Measurements from ENCODE around the gene PIK3CA. TPM values are rescaled to one million over a fixed set of nuclear protein-coding genes. Genes with fewer than 3 reads are reported as not detected.

Gene PIK3CA
- total and polyA plus RNA-seq, 2 donors from 2014 or later, result 6.1 to 24.8 TPM

DNA sequence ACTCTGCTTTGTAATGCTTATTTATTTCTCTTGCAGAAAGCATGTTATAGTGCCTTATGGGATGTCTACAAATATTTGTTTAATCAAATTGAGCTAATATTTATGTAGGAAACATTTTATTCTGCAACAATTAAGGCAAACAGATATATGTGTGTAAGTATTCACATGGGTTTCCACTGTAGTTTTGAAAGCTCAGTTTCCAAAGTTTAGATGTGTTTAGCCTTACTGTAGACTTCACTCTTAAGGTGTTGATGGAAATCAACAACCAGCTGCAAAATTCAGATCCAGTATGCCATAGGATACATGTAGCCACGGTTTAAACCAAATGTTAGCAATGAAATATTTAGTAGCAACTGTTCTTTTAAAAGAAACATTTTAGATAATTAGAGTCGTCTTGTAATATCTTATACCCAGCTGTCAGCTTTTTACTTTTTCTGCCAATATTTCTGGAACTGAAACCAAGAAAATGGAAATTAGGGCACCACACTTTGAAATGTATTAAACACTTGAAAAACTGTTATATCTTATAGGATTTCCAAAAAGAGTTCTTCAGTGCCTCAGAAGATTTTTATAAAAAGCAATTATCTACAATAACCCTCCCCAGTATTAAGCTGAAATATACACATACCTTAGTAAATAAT lies 18.5 kb downstream of the PIK3CA start:
- no peak for FAIRE-seq

GRCh38 chr3:179168918-179169317 lies 20.8 kb downstream of the PIK3CA start:
- FAIRE-seq, result no peak
- Histone ChIP-seq H3K9me3 (ENCODE audit: control insufficient read depth in 2 of 3, insufficient read depth in 1 of 3, low read length in 3 of 3) (peaks cover 0 to 4% (median 0%) of the 10 kb centered on the region in 3 donors), H3K4me1 (ENCODE audit: control insufficient read depth in 2 of 3, insufficient read depth in 2 of 3, low read depth in 1 of 3, low read length in 3 of 3) (no peaks in the 10 kb centered on the region), H3K27ac (ENCODE audit: low read depth in 2 of 2, low read length in 2 of 2) (no peak overlapping the region), H3K4me3 (ENCODE audit: low read length in 3 of 3) (no peak overlapping the region), H3K27me3 (ENCODE audit: control insufficient read depth, insufficient read depth, low read length) (no peaks in the 10 kb centered on the region), H3K36me3 (ENCODE audit: control insufficient read depth in 2 of 3, insufficient read depth in 3 of 3, low read length in 3 of 3) (no peaks in the 10 kb centered on the region), H3K9ac (ENCODE audit: low read length in 3 of 3) (no peak overlapping the region)
- TF ChIP-seq CTCF (IDR thresholded peaks at IDR 0.05; ENCODE audit: borderline replicate concordance, extremely low read depth, insufficient read depth), result no peak
- DNase-seq, result no peak
- intact Hi-C loops (cut with DNase I), result no loop called here

More for the DNA sequence above, 18.5 kb downstream of the PIK3CA start:
- Histone ChIP-seq H3K9ac (ENCODE audit: low read length in 3 of 3) (no peak overlapping the region), H3K36me3 (ENCODE audit: control insufficient read depth in 2 of 3, insufficient read depth in 3 of 3, low read length in 3 of 3) (no peaks in the 10 kb centered on the region), H3K4me3 (ENCODE audit: low read length in 3 of 3) (no peak overlapping the region), H3K9me3 (ENCODE audit: control insufficient read depth in 2 of 3, insufficient read depth in 1 of 3, low read length in 3 of 3) (peaks cover 0 to 4% (median 0%) of the 10 kb centered on the region in 3 donors), H3K4me1 (ENCODE audit: control insufficient read depth in 2 of 3, insufficient read depth in 2 of 3, low read depth in 1 of 3, low read length in 3 of 3) (no peaks in the 10 kb centered on the region), H3K27me3 (ENCODE audit: control insufficient read depth, insufficient read depth, low read length) (no peaks in the 10 kb centered on the region), H3K27ac (ENCODE audit: low read depth in 2 of 2, low read length in 2 of 2) (no peak overlapping the region)
- no peak for DNase-seq
- TF ChIP-seq CTCF (IDR thresholded peaks at IDR 0.05; ENCODE audit: borderline replicate concordance, extremely low read depth, insufficient read depth), result no peak
- intact Hi-C loops (cut with DNase I), result no loop called here

GRCh38 chr3:179172546-179172945 lies 24.4 kb downstream of the PIK3CA start:
- DNase-seq (no peak), FAIRE-seq (peak; percentile 29)
- peaks cover 0 to 4% (median 0%) of the 10 kb centered on the region in 3 donors for H3K9me3 ChIP-seq (ENCODE audit: control insufficient read depth in 2 of 3, insufficient read depth in 1 of 3, low read length in 3 of 3)
- no peaks in the 10 kb centered on the region for H3K27me3 ChIP-seq (ENCODE audit: control insufficient read depth, insufficient read depth, low read length)
- no peaks in the 10 kb centered on the region for H3K4me1 ChIP-seq (ENCODE audit: control insufficient read depth in 2 of 3, insufficient read depth in 2 of 3, low read depth in 1 of 3, low read length in 3 of 3)
- H3K27ac ChIP-seq (ENCODE audit: low read depth in 2 of 2, low read length in 2 of 2), result no peak overlapping the region
- intact Hi-C loops (cut with DNase I), result no loop called here
- no peak overlapping the region for H3K4me3 ChIP-seq (ENCODE audit: low read length in 3 of 3)
- no peaks in the 10 kb centered on the region for H3K36me3 ChIP-seq (ENCODE audit: control insufficient read depth in 2 of 3, insufficient read depth in 3 of 3, low read length in 3 of 3)
- no peak for TF ChIP-seq CTCF (IDR thresholded peaks at IDR 0.05; ENCODE audit: borderline replicate concordance, extremely low read depth, insufficient read depth)
- H3K9ac ChIP-seq (ENCODE audit: low read length in 3 of 3), result no peak overlapping the region

GRCh38 chr3:179174316-179174715 lies 26.2 kb downstream of the PIK3CA start:
- FAIRE-seq (no peak), DNase-seq (no peak)
- Histone ChIP-seq H3K4me3 (ENCODE audit: low read length in 3 of 3) (no peak overlapping the region), H3K27me3 (ENCODE audit: control insufficient read depth, insufficient read depth, low read length) (no peaks in the 10 kb centered on the region), H3K9me3 (ENCODE audit: control insufficient read depth in 2 of 3, insufficient read depth in 1 of 3, low read length in 3 of 3) (peaks cover 0 to 4% (median 0%) of the 10 kb centered on the region in 3 donors), H3K36me3 (ENCODE audit: control insufficient read depth in 2 of 3, insufficient read depth in 3 of 3, low read length in 3 of 3) (no peaks in the 10 kb centered on the region), H3K27ac (ENCODE audit: low read depth in 2 of 2, low read length in 2 of 2) (no peak overlapping the region), H3K9ac (ENCODE audit: low read length in 3 of 3) (no peak overlapping the region), H3K4me1 (ENCODE audit: control insufficient read depth in 2 of 3, insufficient read depth in 2 of 3, low read depth in 1 of 3, low read length in 3 of 3) (no peaks in the 10 kb centered on the region)
- intact Hi-C loops (cut with DNase I), result no loop called here
- TF ChIP-seq CTCF (IDR thresholded peaks at IDR 0.05; ENCODE audit: borderline replicate concordance, extremely low read depth, insufficient read depth), result no peak

Data from kidney (tissue), 14 donors.